ENCODE data around the gene UBAP2L.
"Not testable (repeated sequence)": the region's sequence is repeated elsewhere in the genome, so short reads cannot be mapped to it uniquely, and the experiment has no call there.

The UBAP2L gene

GRCh38 chr1:154304664-154305337 is 84.0 kb downstream of the UBAP2L start:
- Histone ChIP-seq H3K27me3 (ENCODE audit: insufficient read depth, poor library complexity, severe bottlenecking) (no peaks in the 10 kb centered on the region), H3K36me3 (ENCODE audit: low read depth) (no peaks in the 10 kb centered on the region), H3K4me1 (ENCODE audit: insufficient read depth, poor library complexity, severe bottlenecking) (no peaks in the 10 kb centered on the region), H3K27ac (ENCODE audit: poor library complexity, severe bottlenecking) (no peak overlapping the region), H3K9me3 (ENCODE audit: severe bottlenecking) (no peaks in the 10 kb centered on the region), H3K4me3 (ENCODE audit: severe bottlenecking) (no peak overlapping the region)
- no peak for TF ChIP-seq CTCF (IDR thresholded peaks at IDR 0.05; ENCODE audit: poor library complexity, severe bottlenecking)
- DNase-seq (ENCODE audit: low spot score) (no peak), ATAC-seq (ENCODE audit: low read depth) (peak; percentile 21; the same call in 2 of the 3 replicates)

- DNase-seq (ENCODE audit: low spot score), result no peak
- TF ChIP-seq CTCF (IDR thresholded peaks at IDR 0.05; ENCODE audit: poor library complexity, severe bottlenecking), result no peak
- H3K9me3 ChIP-seq (ENCODE audit: severe bottlenecking), result no peaks in the 10 kb centered on the region
- no peaks in the 10 kb centered on the region for H3K36me3 ChIP-seq (ENCODE audit: low read depth)
- H3K4me1 ChIP-seq (ENCODE audit: insufficient read depth, poor library complexity, severe bottlenecking), result no peaks in the 10 kb centered on the region
- no peaks in the 10 kb centered on the region for H3K27me3 ChIP-seq (ENCODE audit: insufficient read depth, poor library complexity, severe bottlenecking)
- H3K4me3 ChIP-seq (ENCODE audit: severe bottlenecking), result no peak overlapping the region
- no peak overlapping the region for H3K27ac ChIP-seq (ENCODE audit: poor library complexity, severe bottlenecking)
- no peak for ATAC-seq (ENCODE audit: low read depth)
Measured at GRCh38 chr1:154306151-154306550, 85.4 kb downstream of the UBAP2L start.

GRCh38 chr1:154307670-154308270 is 87.0 kb downstream of the UBAP2L start:
- not testable (repeated sequence) for ATAC-seq (ENCODE audit: low read depth)

GRCh38 chr1:154309136-154309535 is 88.4 kb downstream of the UBAP2L start:
- not testable (repeated sequence) for DNase-seq (ENCODE audit: low spot score); H3K4me3 ChIP-seq (ENCODE audit: severe bottlenecking); H3K4me1 ChIP-seq (ENCODE audit: insufficient read depth, poor library complexity, severe bottlenecking); ATAC-seq (ENCODE audit: low read depth); H3K27me3 ChIP-seq (ENCODE audit: insufficient read depth, poor library complexity, severe bottlenecking); H3K9me3 ChIP-seq (ENCODE audit: severe bottlenecking); H3K36me3 ChIP-seq (ENCODE audit: low read depth); H3K27ac ChIP-seq (ENCODE audit: poor library complexity, severe bottlenecking)

More at GRCh38 chr1:154307670-154308270, 87.0 kb downstream of the UBAP2L start:
- DNase-seq (ENCODE audit: low spot score); H3K4me1 ChIP-seq (ENCODE audit: insufficient read depth, poor library complexity, severe bottlenecking); H3K27me3 ChIP-seq (ENCODE audit: insufficient read depth, poor library complexity, severe bottlenecking); H3K36me3 ChIP-seq (ENCODE audit: low read depth); H3K4me3 ChIP-seq (ENCODE audit: severe bottlenecking); H3K9me3 ChIP-seq (ENCODE audit: severe bottlenecking); H3K27ac ChIP-seq (ENCODE audit: poor library complexity, severe bottlenecking): not testable (repeated sequence)

- not testable (repeated sequence) for DNase-seq (ENCODE audit: low spot score); H3K4me1 ChIP-seq (ENCODE audit: insufficient read depth, poor library complexity, severe bottlenecking); H3K36me3 ChIP-seq (ENCODE audit: low read depth); ATAC-seq (ENCODE audit: low read depth); H3K27ac ChIP-seq (ENCODE audit: poor library complexity, severe bottlenecking); H3K27me3 ChIP-seq (ENCODE audit: insufficient read depth, poor library complexity, severe bottlenecking); H3K9me3 ChIP-seq (ENCODE audit: severe bottlenecking); H3K4me3 ChIP-seq (ENCODE audit: severe bottlenecking)
Measured at GRCh38 chr1:154312229-154313065, 91.7 kb downstream of the UBAP2L start.

- Histone ChIP-seq H3K4me3 (ENCODE audit: severe bottlenecking) (no peak overlapping the region), H3K36me3 (ENCODE audit: low read depth) (no peaks in the 10 kb centered on the region), H3K4me1 (ENCODE audit: insufficient read depth, poor library complexity, severe bottlenecking) (no peaks in the 10 kb centered on the region), H3K27ac (ENCODE audit: poor library complexity, severe bottlenecking) (no peak overlapping the region), H3K27me3 (ENCODE audit: insufficient read depth, poor library complexity, severe bottlenecking) (no peaks in the 10 kb centered on the region), H3K9me3 (ENCODE audit: severe bottlenecking) (peaks cover 4% of the 10 kb centered on the region)
- DNase-seq (ENCODE audit: low spot score), result no peak
- ATAC-seq (ENCODE audit: low read depth), result no peak
- TF ChIP-seq CTCF (IDR thresholded peaks at IDR 0.05; ENCODE audit: poor library complexity, severe bottlenecking), result no peak
Measured at GRCh38 chr1:154313066-154313356, 92.3 kb downstream of the UBAP2L start.

GRCh38 chr1:154314226-154314625 is 93.5 kb downstream of the UBAP2L start:
- H3K27me3 ChIP-seq (ENCODE audit: insufficient read depth, poor library complexity, severe bottlenecking); DNase-seq (ENCODE audit: low spot score); H3K4me1 ChIP-seq (ENCODE audit: insufficient read depth, poor library complexity, severe bottlenecking); ATAC-seq (ENCODE audit: low read depth); H3K27ac ChIP-seq (ENCODE audit: poor library complexity, severe bottlenecking); H3K36me3 ChIP-seq (ENCODE audit: low read depth); H3K4me3 ChIP-seq (ENCODE audit: severe bottlenecking); H3K9me3 ChIP-seq (ENCODE audit: severe bottlenecking): not testable (repeated sequence)
